HCT116 (cell line): ENCODE results near the gene SFRP2. TPM values are rescaled to one million over a fixed set of nuclear protein-coding genes. Genes with fewer than 3 reads are reported as not detected.

Experiments used
- ATAC-seq: fragments of 200-7000 bp; cut with Tn5 transposase; 2 replicates; pipeline ENCODE4 v1.9.1; 2020; ENCODE audit warnings: mild to moderate bottlenecking, moderate library complexity
- BruUV-seq: library from RNA; stranded (reverse); fragments of 400-500 nt; replicated peaks from 2 replicates; lab custom pipeline; 2021; lab: Mats Ljungman, UMichigan
- CTCF ChIA-PET: fragments of 300-600 bp; sonication (Branson Sonifier 250); formaldehyde crosslinking; loops from one replicate; lab custom pipeline; 2021; ENCODE audit warnings: antibody characterized with exemption; lab: Charles Lee
- POLR2A ChIA-PET: fragments of 300-600, 350-600 bp; sonication (Branson Sonifier 250); formaldehyde crosslinking; loops from one replicate; lab custom pipeline; 2021; ENCODE audit warnings: antibody characterized with exemption; lab: Charles Lee
- RAD21 ChIA-PET, 2 experiments: fragments of 300-600 bp; sonication (Branson Sonifier 250); formaldehyde crosslinking; loops; one replicate each; lab custom pipeline; 2023; ENCODE audit warnings: low total read pairs in 2 of 2; ENCODE audit not compliant: uncharacterized antibody in 2 of 2, unreplicated experiment in 2 of 2, low non-redundant PET in 1 of 2; lab: Charles Lee
- DNase-seq: peaks from one replicate; pipeline ENCODE4 v3.0.0-alpha.2; 2010; ENCODE audit warnings: low read depth, low spot score
- H2AFZ ChIP-seq: fragments of 200-600 bp; shearing (Covaris generic), sonication (generic); 2 replicates; pipeline ENCODE4 v1.6.1; 2017; ENCODE audit warnings: low read depth, mixed run types, mixed read lengths, antibody characterized with exemption, low read length; ENCODE audit not compliant: poor library complexity, severe bottlenecking
- H3K27ac ChIP-seq: 2 replicates; pipeline ENCODE4 v1.5.1; 2012; ENCODE audit warnings: low read depth, low read length
- H3K27me3 ChIP-seq: fragments of 200-600 bp; sonication (generic); 2 replicates; pipeline ENCODE4 v1.6.1; 2016; ENCODE audit warnings: mixed run types, low read length, mixed read lengths; ENCODE audit not compliant: insufficient read depth
- H3K36me3 ChIP-seq, 2 experiments: fragments of 200-500 bp in 1 of 2; fragments of 200-600 bp in 1 of 2; sonication (Bioruptor generic) in 1 of 2; sonication (generic) in 1 of 2; 2 replicates each; pipeline versions ENCODE4 v1.5.1 to v1.6.1; 2014 to 2016; ENCODE audit warnings: low read length in 2 of 2, inconsistent platforms in 1 of 2, mixed read lengths in 1 of 2, mixed run types in 1 of 2; ENCODE audit not compliant: insufficient read depth in 2 of 2, control insufficient read depth in 1 of 2
- H3K4me1 ChIP-seq, 2 experiments: fragments of 200-600 bp in 1 of 2; sonication (generic) in 1 of 2; 2 replicates each; pipeline versions ENCODE4 v1.5.1 to v1.6.1; 2012 to 2017; ENCODE audit warnings: low read length in 2 of 2, inconsistent platforms in 1 of 2, mild to moderate bottlenecking in 1 of 2, mixed read lengths in 1 of 2, mixed run types in 1 of 2, moderate library complexity in 1 of 2; ENCODE audit not compliant: insufficient read depth in 2 of 2, control insufficient read depth in 1 of 2
- H3K4me2 ChIP-seq: fragments of 200-600 bp; sonication (generic); 2 replicates; pipeline ENCODE4 v1.6.1; 2017; ENCODE audit warnings: mixed run types, low read length, mixed read lengths
- H3K4me3 ChIP-seq, 2 experiments: fragments of 200-600 bp in 1 of 2; sonication (generic) in 1 of 2; replicated peaks in 1 of 2; 2 replicates each; pipeline ENCODE4 v1.5.1; 2011 to 2016; ENCODE audit warnings: low read length in 2 of 2, control low read depth in 1 of 2, low read depth in 1 of 2, mild to moderate bottlenecking in 1 of 2, mixed read lengths in 1 of 2, mixed run types in 1 of 2
- H3K79me2 ChIP-seq: fragments of 200-600 bp; sonication (generic); 2 replicates; pipeline ENCODE4 v1.6.1; 2017; ENCODE audit warnings: mild to moderate bottlenecking, mixed run types, low read length, moderate library complexity, mixed read lengths; ENCODE audit not compliant: insufficient read depth
- H3K9ac ChIP-seq: fragments of 200-600 bp; sonication (generic); 2 replicates; pipeline ENCODE4 v1.6.1; 2016; ENCODE audit warnings: low read length, mixed read lengths
- H3K9me2 ChIP-seq: fragments of 200-600 bp; sonication (generic), shearing (Covaris generic); 2 replicates; pipeline ENCODE4 v1.6.1; 2017; ENCODE audit warnings: mixed run types, mild to moderate bottlenecking, moderate library complexity; ENCODE audit not compliant: insufficient read depth
- H3K9me3 ChIP-seq, 2 experiments: fragments of 200-500 bp in 1 of 2; fragments of 200-600 bp in 1 of 2; sonication (Bioruptor generic) in 1 of 2; sonication (generic) in 1 of 2; 2 replicates each; pipeline ENCODE4 v1.6.1; 2014 to 2017; ENCODE audit warnings: low read length in 2 of 2, mixed read lengths in 2 of 2, inconsistent platforms in 1 of 2, low read depth in 1 of 2, mild to moderate bottlenecking in 1 of 2, mixed run types in 1 of 2, moderate library complexity in 1 of 2; ENCODE audit not compliant: control insufficient read depth in 1 of 2, insufficient read depth in 1 of 2
- H4K20me1 ChIP-seq: fragments of 200-600 bp; sonication (generic), shearing (Covaris generic); 2 replicates; pipeline ENCODE4 v1.6.1; 2017; ENCODE audit warnings: mixed run types, mild to moderate bottlenecking, moderate library complexity; ENCODE audit not compliant: insufficient read depth
- EGR1 ChIP-seq: IDR thresholded peaks from 2 replicates; pipeline ENCODE4 v1.6.1; 2012; ENCODE audit warnings: low read depth
- ELF1 ChIP-seq: IDR thresholded peaks from 2 replicates; pipeline ENCODE4 v1.6.1; 2012; ENCODE audit warnings: low read depth, borderline replicate concordance
- POLR2AphosphoS5 ChIP-seq: IDR thresholded peaks from 2 replicates; pipeline ENCODE4 v1.6.1; 2011; ENCODE audit warnings: mild to moderate bottlenecking, low read depth, low read length, moderate library complexity
- RAD21 ChIP-seq: IDR thresholded peaks from 2 replicates; pipeline ENCODE4 v1.6.1; 2012; ENCODE audit warnings: low read depth, mild to moderate bottlenecking
- TCF7L2 ChIP-seq: IDR thresholded peaks from 2 replicates; pipeline ENCODE4 v1.7.0; 2011; ENCODE audit warnings: borderline replicate concordance, inconsistent platforms; ENCODE audit not compliant: insufficient read depth, insufficient read length; ENCODE audit errors: extremely low read depth
- YY1 ChIP-seq: IDR thresholded peaks from 2 replicates; pipeline ENCODE4 v1.6.1; 2011; ENCODE audit warnings: low read length, low read depth, moderate library complexity, mild to moderate bottlenecking; ENCODE audit not compliant: insufficient replicate concordance; ENCODE audit errors: extremely low read depth
- intact Hi-C: fragments of 100-400 bp; cut with micrococcal nuclease; formaldehyde crosslinking; loops from 2 replicates; pipeline ENCODE4 v1.10.0; 2022
- total RNA-seq: library from RNA; stranded (reverse); gene quantifications from one replicate; pipeline ENCODE4 v1.2.1, GENCODE V29; 2021; ENCODE audit not compliant: unreplicated experiment
- TF ChIP-seq, protein P1 (sequence below), 3 experiments: fragments of 200-600 bp in 1 of 3; sonication (generic) in 1 of 3; IDR thresholded peaks in 2 of 3; conservative IDR thresholded peaks in 1 of 3; 2 replicates each; pipeline ENCODE4 v1.5.1; 2012 to 2017; ENCODE audit warnings: low read depth in 2 of 3, low read length in 2 of 3, antibody characterized with exemption in 1 of 3, borderline replicate concordance in 1 of 3, control low read depth in 1 of 3, mild to moderate bottlenecking in 1 of 3, mixed read lengths in 1 of 3, mixed run types in 1 of 3, moderate library complexity in 1 of 3; ENCODE audit not compliant: insufficient read depth in 1 of 3
- TF ChIP-seq, protein P2 (sequence below): IDR thresholded peaks from 2 replicates; pipeline ENCODE4 v1.6.1; 2011; ENCODE audit warnings: mild to moderate bottlenecking, low read length, moderate library complexity; ENCODE audit not compliant: insufficient replicate concordance; ENCODE audit errors: extremely low read depth

Gene SFRP2
- total RNA-seq, 1 experiment from 2014 or later = 0.22 TPM

DNA sequence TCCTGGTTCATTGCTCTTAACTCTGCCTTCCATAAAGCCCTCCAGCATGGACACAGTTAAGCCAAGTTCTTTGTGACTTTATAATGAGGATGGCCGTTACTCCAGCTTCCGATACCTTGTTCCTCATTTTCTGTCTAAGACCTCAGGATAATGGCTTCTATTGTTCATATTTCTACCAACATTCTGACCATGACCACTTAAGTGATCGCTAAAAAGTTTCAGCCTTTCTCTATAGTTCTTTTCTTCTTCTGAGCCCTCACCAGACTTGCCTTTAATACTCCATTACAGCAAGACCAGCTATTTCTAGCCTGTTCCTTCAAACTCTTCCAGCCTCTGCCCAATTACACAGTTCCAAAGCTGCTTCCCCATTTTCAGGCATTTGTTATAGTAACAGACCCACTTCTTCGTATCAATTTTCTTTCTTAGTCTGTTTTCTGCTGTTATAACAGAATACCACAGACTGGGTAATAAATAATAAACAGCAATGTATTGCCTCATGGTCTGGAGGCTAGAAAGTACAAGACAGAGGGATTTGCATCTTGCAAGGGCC lies 41.4 kb downstream of the SFRP2 start (continued):
- TF ChIP-seq, protein P1, sequence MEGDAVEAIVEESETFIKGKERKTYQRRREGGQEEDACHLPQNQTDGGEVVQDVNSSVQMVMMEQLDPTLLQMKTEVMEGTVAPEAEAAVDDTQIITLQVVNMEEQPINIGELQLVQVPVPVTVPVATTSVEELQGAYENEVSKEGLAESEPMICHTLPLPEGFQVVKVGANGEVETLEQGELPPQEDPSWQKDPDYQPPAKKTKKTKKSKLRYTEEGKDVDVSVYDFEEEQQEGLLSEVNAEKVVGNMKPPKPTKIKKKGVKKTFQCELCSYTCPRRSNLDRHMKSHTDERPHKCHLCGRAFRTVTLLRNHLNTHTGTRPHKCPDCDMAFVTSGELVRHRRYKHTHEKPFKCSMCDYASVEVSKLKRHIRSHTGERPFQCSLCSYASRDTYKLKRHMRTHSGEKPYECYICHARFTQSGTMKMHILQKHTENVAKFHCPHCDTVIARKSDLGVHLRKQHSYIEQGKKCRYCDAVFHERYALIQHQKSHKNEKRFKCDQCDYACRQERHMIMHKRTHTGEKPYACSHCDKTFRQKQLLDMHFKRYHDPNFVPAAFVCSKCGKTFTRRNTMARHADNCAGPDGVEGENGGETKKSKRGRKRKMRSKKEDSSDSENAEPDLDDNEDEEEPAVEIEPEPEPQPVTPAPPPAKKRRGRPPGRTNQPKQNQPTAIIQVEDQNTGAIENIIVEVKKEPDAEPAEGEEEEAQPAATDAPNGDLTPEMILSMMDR (IDR thresholded peaks at IDR 0.05 in 2 of 3, conservative IDR thresholded peaks at IDR 0.05 in 1 of 3; ENCODE audit: borderline replicate concordance in 1 of 3, insufficient read depth in 1 of 3, low read depth in 2 of 3, low read length in 2 of 3) = no peak
- TF ChIP-seq RAD21 = no peak

DNA sequence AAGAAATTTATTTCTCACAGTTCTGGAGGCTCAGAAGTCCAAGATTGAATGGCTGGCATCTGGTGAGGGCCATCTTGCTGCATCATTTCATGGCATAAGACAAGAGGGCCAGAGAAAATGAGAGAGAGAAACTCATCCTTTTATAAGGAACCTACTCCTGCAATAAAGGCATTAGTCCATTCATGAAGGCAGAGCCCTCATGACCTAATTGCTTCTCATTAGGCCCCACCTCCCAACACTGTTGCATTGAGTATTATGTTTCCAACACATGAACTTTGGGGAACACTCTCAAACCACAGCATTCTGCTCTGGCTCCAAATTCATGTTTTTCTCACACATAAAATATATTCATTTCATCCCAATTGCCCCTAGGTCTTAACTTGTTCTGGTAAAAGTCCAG lies 43.2 kb downstream of the SFRP2 start:
- ChIA-PET CTCF (no interaction called here), RAD21 (no interaction called here), POLR2A (no interaction called here)
- no peaks in the 10 kb centered on the region for H3K9me3 ChIP-seq
- TF ChIP-seq EGR1 (no peak), YY1 (no peak), ELF1 (no peak), TCF7L2 (no peak), POLR2AphosphoS5 (no peak)
- TF ChIP-seq, protein P2, sequence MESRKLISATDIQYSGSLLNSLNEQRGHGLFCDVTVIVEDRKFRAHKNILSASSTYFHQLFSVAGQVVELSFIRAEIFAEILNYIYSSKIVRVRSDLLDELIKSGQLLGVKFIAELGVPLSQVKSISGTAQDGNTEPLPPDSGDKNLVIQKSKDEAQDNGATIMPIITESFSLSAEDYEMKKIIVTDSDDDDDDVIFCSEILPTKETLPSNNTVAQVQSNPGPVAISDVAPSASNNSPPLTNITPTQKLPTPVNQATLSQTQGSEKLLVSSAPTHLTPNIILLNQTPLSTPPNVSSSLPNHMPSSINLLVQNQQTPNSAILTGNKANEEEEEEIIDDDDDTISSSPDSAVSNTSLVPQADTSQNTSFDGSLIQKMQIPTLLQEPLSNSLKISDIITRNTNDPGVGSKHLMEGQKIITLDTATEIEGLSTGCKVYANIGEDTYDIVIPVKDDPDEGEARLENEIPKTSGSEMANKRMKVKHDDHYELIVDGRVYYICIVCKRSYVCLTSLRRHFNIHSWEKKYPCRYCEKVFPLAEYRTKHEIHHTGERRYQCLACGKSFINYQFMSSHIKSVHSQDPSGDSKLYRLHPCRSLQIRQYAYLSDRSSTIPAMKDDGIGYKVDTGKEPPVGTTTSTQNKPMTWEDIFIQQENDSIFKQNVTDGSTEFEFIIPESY = no peak
- no peaks in the 10 kb centered on the region for H3K36me3 ChIP-seq
- H3K4me3 ChIP-seq = no peak overlapping the region
- no peak overlapping the region for H3K9ac ChIP-seq
- peaks cover 0 to 7% of the 10 kb centered on the region in 2 experiments; a peak in 1 of 4 replicates for H3K4me1 ChIP-seq
- no peak overlapping the region for H2AFZ ChIP-seq
- no peak for DNase-seq
- H3K4me2 ChIP-seq = no peak overlapping the region
- no TSS peak for BruUV-seq
- ATAC-seq = no peak
- no peaks in the 10 kb centered on the region for H3K79me2 ChIP-seq
- H3K9me2 ChIP-seq = no peaks in the 10 kb centered on the region
- no peaks in the 10 kb centered on the region for H3K27me3 ChIP-seq
- H4K20me1 ChIP-seq = no peaks in the 10 kb centered on the region
- no peak overlapping the region for H3K27ac ChIP-seq
- intact Hi-C loops = no loop called here
